ENCODE results near the gene GID8. TPM values are rescaled to one million over a fixed set of nuclear protein-coding genes. Genes with fewer than 3 reads are reported as not detected.

GID8 gene
- total RNA-seq, 1 donor from 2014 or later = 45.0 TPM

- Mint-ChIP-seq H3K4me1 (ENCODE audit: unreplicated experiment) (no peaks in the 10 kb centered on the region), H3K27ac (ENCODE audit: unreplicated experiment) (no peak overlapping the region), H3K27me3 (ENCODE audit: unreplicated experiment) (peaks cover 7% of the 10 kb centered on the region), H3K9me3 (ENCODE audit: unreplicated experiment) (no peaks in the 10 kb centered on the region), H3K36me3 (ENCODE audit: low read depth, unreplicated experiment) (peaks cover 29% of the 10 kb centered on the region), H3K4me3 (ENCODE audit: unreplicated experiment) (no peak overlapping the region)
- no peak for DNase-seq (ENCODE audit: low spot score)
- no peak for TF ChIP-seq CTCF (IDR thresholded peaks at IDR 0.05; ENCODE audit: unreplicated experiment)
Measured at GRCh38 chr20:62945771-62946339, 7.9 kb downstream of the GID8 start.

- Mint-ChIP-seq H3K36me3 (ENCODE audit: low read depth, unreplicated experiment) (peaks cover 29% of the 10 kb centered on the region), H3K9me3 (ENCODE audit: unreplicated experiment) (no peaks in the 10 kb centered on the region)
- no peak for DNase-seq (ENCODE audit: low spot score)
Measured at GRCh38 chr20:62946918-62947317, 9.0 kb downstream of the GID8 start.

GRCh38 chr20:62947532-62948300 is 9.8 kb downstream of the GID8 start:
- peaks cover 2% of the 10 kb centered on the region for H3K4me1 Mint-ChIP-seq (ENCODE audit: unreplicated experiment)
- H3K9me3 Mint-ChIP-seq (ENCODE audit: unreplicated experiment) = no peaks in the 10 kb centered on the region
- TF ChIP-seq CTCF (IDR thresholded peaks at IDR 0.05; ENCODE audit: unreplicated experiment) = no peak
- no peak for DNase-seq (ENCODE audit: low spot score)
- no peak overlapping the region for H3K4me3 Mint-ChIP-seq (ENCODE audit: unreplicated experiment)
- H3K27me3 Mint-ChIP-seq (ENCODE audit: unreplicated experiment) = peaks cover 4% of the 10 kb centered on the region
- no peak overlapping the region for H3K27ac Mint-ChIP-seq (ENCODE audit: unreplicated experiment)
- H3K36me3 Mint-ChIP-seq (ENCODE audit: low read depth, unreplicated experiment) = peaks cover 29% of the 10 kb centered on the region

More at GRCh38 chr20:62946918-62947317, 9.0 kb downstream of the GID8 start:
- Mint-ChIP-seq H3K27me3 (ENCODE audit: unreplicated experiment) (peaks cover 4% of the 10 kb centered on the region), H3K4me3 (ENCODE audit: unreplicated experiment) (no peak overlapping the region), H3K27ac (ENCODE audit: unreplicated experiment) (no peak overlapping the region), H3K4me1 (ENCODE audit: unreplicated experiment) (no peaks in the 10 kb centered on the region)
- no peak for TF ChIP-seq CTCF (IDR thresholded peaks at IDR 0.05; ENCODE audit: unreplicated experiment)

- Mint-ChIP-seq H3K27me3 (ENCODE audit: unreplicated experiment) (peaks cover 4% of the 10 kb centered on the region), H3K36me3 (ENCODE audit: low read depth, unreplicated experiment) (peaks cover 26% of the 10 kb centered on the region), H3K27ac (ENCODE audit: unreplicated experiment) (no peak overlapping the region), H3K9me3 (ENCODE audit: unreplicated experiment) (no peaks in the 10 kb centered on the region), H3K4me1 (ENCODE audit: unreplicated experiment) (peaks cover 10% of the 10 kb centered on the region), H3K4me3 (ENCODE audit: unreplicated experiment) (no peak overlapping the region)
- DNase-seq (ENCODE audit: low spot score) = no peak
- no peak for TF ChIP-seq CTCF (IDR thresholded peaks at IDR 0.05; ENCODE audit: unreplicated experiment)
Measured at GRCh38 chr20:62949153-62949821, 11.3 kb downstream of the GID8 start.
